Spleen (tissue), 11 donors: ENCODE results near the gene SORCS2. TPM values are rescaled to one million over a fixed set of nuclear protein-coding genes. Genes with fewer than 3 reads are reported as not detected.

Source experiments
- DNase-seq: peaks from one replicate; pipeline ENCODE4 v3.0.0-alpha.2; 2020
- H3K27ac ChIP-seq, 8 donors: fragments of 200-600 bp; sonication (generic) in 7 of 8; 1 replicate in 4 of 8; 2 replicates in 4 of 8; pipeline versions ENCODE4 v1.5.0 to v1.8.0; 2016 to 2021; ENCODE audit warnings: inconsistent platforms in 4 of 8, mild to moderate bottlenecking in 4 of 8, moderate library complexity in 1 of 8
- H3K27me3 ChIP-seq, 7 donors: fragments of 200-600 bp; sonication (generic) in 6 of 7; replicated peaks in 1 of 7; 1 replicate in 4 of 7; 2 replicates in 3 of 7; pipeline versions ENCODE4 v1.5.0 to v1.8.0; 2016 to 2021; ENCODE audit warnings: inconsistent platforms in 3 of 7, mild to moderate bottlenecking in 1 of 7
- H3K36me3 ChIP-seq, 6 donors: fragments of 200-600 bp; sonication (generic) in 5 of 6; 1 replicate in 4 of 6; 2 replicates in 2 of 6; pipeline versions ENCODE4 v1.5.0 to v1.8.0; 2016 to 2021; ENCODE audit warnings: inconsistent platforms in 2 of 6
- H3K4me1 ChIP-seq, 6 donors: fragments of 200-600 bp; sonication (generic) in 5 of 6; 1 replicate in 3 of 6; 2 replicates in 3 of 6; pipeline versions ENCODE4 v1.5.0 to v1.8.0; 2016 to 2021; ENCODE audit warnings: inconsistent platforms in 3 of 6
- H3K4me3 ChIP-seq, 8 donors: fragments of 200-600 bp; sonication (generic) in 7 of 8; 1 replicate in 4 of 8; 2 replicates in 4 of 8; pipeline versions ENCODE4 v1.5.0 to v1.8.0; 2016 to 2021; ENCODE audit warnings: inconsistent platforms in 4 of 8, mild to moderate bottlenecking in 4 of 8, moderate library complexity in 2 of 8
- H3K9me3 ChIP-seq, 8 donors: fragments of 200-600 bp; sonication (generic) in 7 of 8; 1 replicate in 4 of 8; 2 replicates in 4 of 8; pipeline versions ENCODE4 v1.5.0 to v1.8.0; 2016 to 2021; ENCODE audit warnings: inconsistent platforms in 4 of 8
- POLR2A ChIP-seq, 3 donors: fragments of 450-650 bp; IDR thresholded peaks; one replicate each; pipeline ENCODE4 v1.5.1; 2017; ENCODE audit warnings: antibody characterized with exemption in 3 of 3, mild to moderate bottlenecking in 1 of 3
- POLR2AphosphoS5 ChIP-seq, 3 donors: sonication (generic); formaldehyde crosslinking; IDR thresholded peaks; one replicate each; pipeline ENCODE4 v1.5.1; 2017; ENCODE audit warnings: antibody characterized with exemption in 3 of 3
- WGBS, 5 donors: extraction: QIAGEN DNeasy Blood & Tissue Kit in 3 of 5; methylation state at CpG; one replicate each; pipeline versions ENCODE4 v1.1.5 to v1.1.7; 2013 to 2018; 5-methylcytosine and 5-hydroxymethylcytosine counted together
- intact Hi-C: fragments of 100-400 bp; cut with DNase I; formaldehyde crosslinking; loops from one replicate; pipeline ENCODE4 v1.15.0; 2023; ENCODE audit warnings: low total_unique reads
- polyA plus RNA-seq, 3 donors: library from polyadenylated mRNA; stranded (reverse); fragments of 200-250 nt; gene quantifications; one replicate each; pipeline ENCODE4 v1.2.1, GENCODE V29; 2013
- total RNA-seq, 7 donors: library from RNA; depleted of rRNA in 3 of 7; stranded (reverse); fragments of >200 nt in 3 of 7; fragmentation: NEBNext Ultra II Directional in 4 of 7; extraction: Animal tissue kit (Norgen Biotek cat#: 25700) in 4 of 7; gene quantifications; one replicate each; pipeline versions ENCODE4 v1.1.0 to v1.2.1, GENCODE V29; 2016 to 2021
- TF ChIP-seq, protein P1 (sequence below), 11 experiments: fragments of 200-600 bp in 7 of 11; fragments of 450-650 bp in 4 of 11; sonication (generic) in 4 of 11; IDR thresholded peaks in 8 of 11; conservative IDR thresholded peaks in 3 of 11; 1 replicate in 7 of 11; 2 replicates in 4 of 11; pipeline versions ENCODE4 v1.4.0 to v1.8.0; 2016 to 2021; ENCODE audit warnings: antibody characterized with exemption in 11 of 11, inconsistent platforms in 4 of 11, mild to moderate bottlenecking in 1 of 11
- donor health status: healthy with polysubstance abuse.
- donor health status: DM: no; HTN: no; CAD: no; lungs with moderate emphysema.
- donor health status: DM: no; HTN: no; CAD: no.
- donor health status: Bipolar disorder and iron deficiency.
- donor health status: healthy.
- donor health status: DM: no; HTN: no; CAD: no.
- donor health status: DM: yes; HTN: yes; CAD: no.

SORCS2 gene
- total and polyA plus RNA-seq, 10 donors, result 0.33 to 1.6 (median 0.60) TPM

DNA sequence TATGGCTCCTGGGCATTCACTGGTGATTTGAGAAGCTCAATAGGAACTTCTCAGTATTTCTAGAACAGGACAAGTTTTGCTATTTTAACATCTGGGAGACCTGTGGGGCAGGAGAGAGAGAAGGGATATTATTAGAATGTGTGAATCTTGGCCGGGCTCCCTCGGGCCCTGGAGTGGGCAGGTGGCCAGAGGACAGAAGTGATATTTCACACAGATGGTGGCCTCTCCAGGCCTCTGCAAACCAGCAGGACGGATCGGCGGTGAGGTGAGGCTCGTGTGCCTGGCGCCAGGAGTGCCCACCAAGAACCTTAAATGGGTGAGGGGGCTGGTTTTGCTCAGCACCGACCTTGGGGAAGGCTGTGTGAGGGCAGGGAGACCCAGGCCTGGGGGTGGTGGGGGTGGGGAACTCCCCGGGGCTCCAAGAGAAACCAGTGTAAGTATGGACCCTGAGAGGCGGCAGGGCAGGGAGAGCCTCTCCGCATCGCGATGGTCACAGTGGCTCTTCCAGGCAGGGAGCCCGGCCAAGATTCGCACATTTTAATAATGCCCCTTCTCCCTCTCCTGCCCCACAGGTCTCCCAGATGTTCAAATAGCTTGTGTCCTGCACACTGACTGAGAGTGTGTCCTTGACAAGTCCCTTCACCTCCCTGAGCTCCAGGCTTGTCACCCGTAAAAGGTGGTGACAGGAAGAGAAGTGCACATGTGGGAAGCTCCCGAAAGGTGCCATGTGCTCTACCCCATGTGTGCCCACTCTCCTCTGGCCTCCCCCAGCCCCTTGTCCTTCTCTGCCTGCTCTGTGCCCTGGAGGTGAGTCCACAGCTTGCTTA lies 64.9 kb downstream of the SORCS2 start:
- TF ChIP-seq, protein P1, sequence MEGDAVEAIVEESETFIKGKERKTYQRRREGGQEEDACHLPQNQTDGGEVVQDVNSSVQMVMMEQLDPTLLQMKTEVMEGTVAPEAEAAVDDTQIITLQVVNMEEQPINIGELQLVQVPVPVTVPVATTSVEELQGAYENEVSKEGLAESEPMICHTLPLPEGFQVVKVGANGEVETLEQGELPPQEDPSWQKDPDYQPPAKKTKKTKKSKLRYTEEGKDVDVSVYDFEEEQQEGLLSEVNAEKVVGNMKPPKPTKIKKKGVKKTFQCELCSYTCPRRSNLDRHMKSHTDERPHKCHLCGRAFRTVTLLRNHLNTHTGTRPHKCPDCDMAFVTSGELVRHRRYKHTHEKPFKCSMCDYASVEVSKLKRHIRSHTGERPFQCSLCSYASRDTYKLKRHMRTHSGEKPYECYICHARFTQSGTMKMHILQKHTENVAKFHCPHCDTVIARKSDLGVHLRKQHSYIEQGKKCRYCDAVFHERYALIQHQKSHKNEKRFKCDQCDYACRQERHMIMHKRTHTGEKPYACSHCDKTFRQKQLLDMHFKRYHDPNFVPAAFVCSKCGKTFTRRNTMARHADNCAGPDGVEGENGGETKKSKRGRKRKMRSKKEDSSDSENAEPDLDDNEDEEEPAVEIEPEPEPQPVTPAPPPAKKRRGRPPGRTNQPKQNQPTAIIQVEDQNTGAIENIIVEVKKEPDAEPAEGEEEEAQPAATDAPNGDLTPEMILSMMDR (IDR thresholded peaks at IDR 0.05 in 8 of 11, conservative IDR thresholded peaks at IDR 0.05 in 3 of 11), result no peak
- TF ChIP-seq POLR2A (IDR thresholded peaks at IDR 0.05) (no peak), POLR2AphosphoS5 (IDR thresholded peaks at IDR 0.05) (no peak)
- no peak for DNase-seq
- Histone ChIP-seq H3K36me3 (no peaks in the 10 kb centered on the region), H3K9me3 (peaks cover 0 to 6% (median 0%) of the 10 kb centered on the region in 8 donors), H3K4me3 (no peak overlapping the region), H3K4me1 (no peaks in the 10 kb centered on the region), H3K27me3 (peaks cover 0 to 55% (median 0%) of the 10 kb centered on the region in 7 donors), H3K27ac (no peak overlapping the region)
- intact Hi-C loops, result no loop called here
- WGBS, 5 donors, result 74 to 85% (median 75%) methylated on average over 17 of the region's 17 CpGs

GRCh38 chr4:7259039-7259438 lies 66.7 kb downstream of the SORCS2 start:
- TF ChIP-seq, protein P1 (IDR thresholded peaks at IDR 0.05 in 8 of 11, conservative IDR thresholded peaks at IDR 0.05 in 3 of 11), result no peak
- TF ChIP-seq POLR2AphosphoS5 (IDR thresholded peaks at IDR 0.05) (no peak), POLR2A (IDR thresholded peaks at IDR 0.05) (no peak)
- WGBS, 5 donors, result 80 to 90% (median 84%) methylated on average over 7 of the region's 7 CpGs
- Histone ChIP-seq H3K9me3 (peaks cover 0 to 6% (median 0%) of the 10 kb centered on the region in 8 donors), H3K36me3 (no peaks in the 10 kb centered on the region), H3K4me1 (no peaks in the 10 kb centered on the region), H3K27ac (no peak overlapping the region), H3K4me3 (no peak overlapping the region), H3K27me3 (peaks cover 0 to 41% (median 0%) of the 10 kb centered on the region in 7 donors)
- intact Hi-C loops, result no loop called here
- no peak for DNase-seq

- no peaks in the 10 kb centered on the region for H3K36me3 ChIP-seq
- TF ChIP-seq POLR2A (IDR thresholded peaks at IDR 0.05) (no peak), POLR2AphosphoS5 (IDR thresholded peaks at IDR 0.05) (no peak)
- TF ChIP-seq, protein P1 (IDR thresholded peaks at IDR 0.05 in 8 of 11, conservative IDR thresholded peaks at IDR 0.05 in 3 of 11), result no peak
These were observed 68.2 kb downstream of the SORCS2 start for GRCh38 chr4:7260569-7260968.

GRCh38 chr4:7261087-7261486 lies 68.7 kb downstream of the SORCS2 start:
- Histone ChIP-seq H3K4me1 (no peaks in the 10 kb centered on the region), H3K4me3 (no peak overlapping the region), H3K36me3 (no peaks in the 10 kb centered on the region), H3K27ac (no peak overlapping the region), H3K9me3 (peaks cover 0 to 6% (median 0%) of the 10 kb centered on the region in 8 donors), H3K27me3 (peaks cover 0 to 53% (median 0%) of the 10 kb centered on the region in 7 donors)
- TF ChIP-seq POLR2A (IDR thresholded peaks at IDR 0.05) (no peak), POLR2AphosphoS5 (IDR thresholded peaks at IDR 0.05) (no peak)
- TF ChIP-seq, protein P1 (IDR thresholded peaks at IDR 0.05 in 8 of 11, conservative IDR thresholded peaks at IDR 0.05 in 3 of 11), result no peak
- no peak for DNase-seq
- intact Hi-C loops, result no loop called here
- WGBS, 5 donors, result 42 to 63% (median 56%) methylated on average over 8 of the region's 8 CpGs

More at GRCh38 chr4:7260569-7260968, 68.2 kb downstream of the SORCS2 start:
- no peak for DNase-seq
- Histone ChIP-seq H3K27ac (no peak overlapping the region), H3K9me3 (peaks cover 0 to 6% (median 0%) of the 10 kb centered on the region in 8 donors), H3K4me1 (no peaks in the 10 kb centered on the region), H3K27me3 (peaks cover 0 to 47% (median 0%) of the 10 kb centered on the region in 7 donors), H3K4me3 (no peak overlapping the region)
- intact Hi-C loops, result no loop called here
- WGBS, 5 donors, result 77 to 94% (median 87%) methylated on average over 7 of the region's 7 CpGs
